T-helper 2 cell treated with Interferon-gamma antibody and Interleukin-4, amounts not matched to agents 5 μg/mL and 100 μg/mL, for 36 hours (primary cell): ENCODE measurements around the gene OR2T1.
"Not testable (repeated sequence)": the region's sequence is repeated elsewhere in the genome, so short reads cannot be mapped to it uniquely, and the experiment has no call there.

ENCODE experiments used
- DNase-seq: peaks from one replicate; pipeline ENCODE4 v3.0.0; 2021; ENCODE audit warnings: low spot score
- H3K27ac Mint-ChIP-seq: one replicate; pipeline ENCODE4 v1.8.0; 2021; ENCODE audit warnings: mild to moderate bottlenecking, mixed read lengths
- H3K27me3 Mint-ChIP-seq: one replicate; pipeline ENCODE4 v1.8.0; 2021; ENCODE audit warnings: low read depth, mixed read lengths
- H3K36me3 Mint-ChIP-seq: one replicate; pipeline ENCODE4 v1.8.0; 2021; ENCODE audit warnings: low read depth, mixed read lengths
- H3K4me1 Mint-ChIP-seq: one replicate; pipeline ENCODE4 v1.8.0; 2021; ENCODE audit warnings: low read depth, mixed read lengths
- H3K4me3 Mint-ChIP-seq: one replicate; pipeline ENCODE4 v1.8.0; 2022; ENCODE audit warnings: mild to moderate bottlenecking, moderate library complexity, mixed read lengths
- H3K9me3 Mint-ChIP-seq: one replicate; pipeline ENCODE4 v1.8.0; 2021; ENCODE audit warnings: mixed read lengths

Gene OR2T1

DNA sequence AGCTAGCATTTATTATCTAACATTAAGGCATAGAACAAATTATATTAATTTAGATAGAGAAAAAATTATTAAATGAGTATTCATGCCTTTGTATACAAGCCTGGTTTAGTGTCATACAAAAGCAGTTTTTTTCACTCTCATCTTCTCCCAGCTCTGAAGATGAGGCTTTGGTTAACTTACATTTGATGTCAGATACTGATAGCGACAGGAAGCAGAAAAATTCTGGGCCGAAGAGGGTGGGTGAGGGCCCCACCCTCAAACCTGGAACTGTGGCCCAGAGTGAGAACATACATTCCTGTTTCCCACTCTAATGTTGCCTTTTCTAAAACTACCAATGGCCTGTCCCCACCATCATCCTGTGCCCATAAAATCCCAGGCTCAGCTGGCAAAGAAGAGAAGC, 15.0 kb downstream of the OR2T1 start:
- H3K27me3 Mint-ChIP-seq: no peaks in the 10 kb centered on the region
- no peak for DNase-seq
- H3K27ac Mint-ChIP-seq: no peak overlapping the region
- H3K4me1 Mint-ChIP-seq: peaks cover 14% of the 10 kb centered on the region
- peaks cover 22% of the 10 kb centered on the region for H3K9me3 Mint-ChIP-seq
- H3K36me3 Mint-ChIP-seq: no peaks in the 10 kb centered on the region
- no peak overlapping the region for H3K4me3 Mint-ChIP-seq

DNA sequence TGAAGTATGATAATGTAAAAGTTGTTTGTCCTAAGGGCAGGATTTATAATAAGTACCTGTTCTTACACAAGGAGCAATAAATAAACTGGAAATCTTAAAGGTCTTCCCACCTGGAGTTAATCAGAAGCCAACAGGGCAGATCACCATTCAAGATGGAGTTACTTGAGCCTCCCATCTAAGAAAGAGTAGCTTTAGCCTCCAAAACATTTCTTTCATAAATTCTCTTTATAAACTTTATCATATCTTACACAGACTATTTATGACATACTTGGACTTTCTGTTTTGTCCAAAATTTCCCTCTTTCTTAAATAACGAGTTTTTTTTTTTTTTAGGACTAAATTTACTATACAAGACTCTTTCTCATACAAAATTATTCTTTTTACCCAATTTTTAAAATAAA, 18.5 kb downstream of the OR2T1 start:
- no peaks in the 10 kb centered on the region for H3K27me3 Mint-ChIP-seq
- H3K27ac Mint-ChIP-seq: no peak overlapping the region
- no peaks in the 10 kb centered on the region for H3K36me3 Mint-ChIP-seq
- peaks cover 8% of the 10 kb centered on the region for H3K4me1 Mint-ChIP-seq
- H3K4me3 Mint-ChIP-seq: no peak overlapping the region
- H3K9me3 Mint-ChIP-seq: peaks cover 31% of the 10 kb centered on the region
- DNase-seq: no peak

DNA sequence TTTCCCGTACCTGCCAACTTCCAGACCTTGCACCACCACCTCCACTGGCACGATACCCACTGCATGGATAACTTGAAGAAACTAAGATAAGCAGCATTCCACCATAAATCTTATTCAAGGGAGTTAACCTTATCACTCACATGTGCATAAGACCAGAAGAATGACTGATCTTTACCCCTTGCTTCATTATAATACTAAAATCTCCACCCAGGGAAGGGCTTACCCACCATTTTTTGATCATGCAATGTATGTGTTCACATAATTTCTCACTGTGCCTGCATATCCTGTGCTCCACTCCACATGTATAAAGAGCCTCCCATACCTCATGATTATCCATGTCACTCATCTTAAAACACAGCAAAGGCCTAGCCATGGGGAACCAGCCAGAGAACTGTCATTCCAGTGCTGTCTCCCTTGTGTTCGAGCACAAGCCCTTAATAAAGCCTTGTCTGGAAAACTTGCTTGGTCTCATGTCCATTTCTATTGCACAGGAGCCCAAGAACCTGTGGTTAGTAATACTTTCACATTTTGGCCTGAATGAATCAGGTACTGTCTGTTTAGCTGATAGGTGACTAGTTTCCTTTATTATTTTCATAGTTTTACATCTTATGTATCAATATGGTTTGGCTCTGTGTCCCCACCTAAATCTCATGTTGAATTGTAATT, 24.8 kb downstream of the OR2T1 start:
- peaks cover 14% of the 10 kb centered on the region for H3K9me3 Mint-ChIP-seq
- not testable (repeated sequence) for H3K27me3 Mint-ChIP-seq, DNase-seq, H3K36me3 Mint-ChIP-seq, H3K4me3 Mint-ChIP-seq, H3K4me1 Mint-ChIP-seq, H3K27ac Mint-ChIP-seq

DNA sequence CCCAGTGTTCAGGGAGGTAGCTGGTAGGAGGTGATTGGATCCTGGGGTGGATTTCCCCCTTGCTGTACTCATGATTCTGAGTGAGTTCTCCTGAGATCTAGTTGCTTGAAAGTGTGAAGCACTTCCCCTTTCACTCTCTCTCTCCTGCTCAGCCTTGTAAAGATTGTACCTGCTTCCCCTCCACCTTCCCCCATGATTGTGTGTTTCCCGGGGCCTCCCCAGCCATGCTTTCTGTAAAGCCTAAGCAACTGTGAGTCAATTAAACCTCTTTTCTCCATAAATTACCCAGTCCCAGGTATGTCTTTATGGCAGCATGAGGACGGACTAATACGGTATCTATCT, 25.3 kb downstream of the OR2T1 start:
- H3K9me3 Mint-ChIP-seq: peaks cover 10% of the 10 kb centered on the region

DNA sequence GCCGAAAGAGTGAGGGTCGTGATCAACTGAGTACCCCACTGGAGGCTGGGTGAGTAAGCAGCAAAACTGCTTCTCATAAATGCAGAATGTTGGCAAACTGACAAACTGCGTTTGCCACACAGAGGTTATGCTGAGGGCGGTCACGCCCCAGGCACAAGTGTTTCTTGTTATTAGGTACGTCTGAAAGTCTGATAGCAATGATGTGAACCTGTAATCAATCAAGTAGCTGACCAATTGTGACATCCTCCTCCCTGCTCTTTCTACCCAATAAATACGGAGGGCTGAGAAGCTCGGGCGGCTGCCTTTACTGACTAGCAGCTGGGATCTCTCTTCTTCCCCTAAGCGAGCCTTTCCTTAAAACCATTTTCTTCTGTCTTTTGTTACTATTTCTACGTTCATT, 28.8 kb downstream of the OR2T1 start:
- not testable (repeated sequence) for H3K27me3 Mint-ChIP-seq, DNase-seq, H3K4me1 Mint-ChIP-seq, H3K36me3 Mint-ChIP-seq, H3K4me3 Mint-ChIP-seq, H3K27ac Mint-ChIP-seq, H3K9me3 Mint-ChIP-seq

More for the DNA sequence above, 25.3 kb downstream of the OR2T1 start:
- DNase-seq, H3K36me3 Mint-ChIP-seq, H3K4me3 Mint-ChIP-seq, H3K27ac Mint-ChIP-seq, H3K4me1 Mint-ChIP-seq, H3K27me3 Mint-ChIP-seq: not testable (repeated sequence)

DNA sequence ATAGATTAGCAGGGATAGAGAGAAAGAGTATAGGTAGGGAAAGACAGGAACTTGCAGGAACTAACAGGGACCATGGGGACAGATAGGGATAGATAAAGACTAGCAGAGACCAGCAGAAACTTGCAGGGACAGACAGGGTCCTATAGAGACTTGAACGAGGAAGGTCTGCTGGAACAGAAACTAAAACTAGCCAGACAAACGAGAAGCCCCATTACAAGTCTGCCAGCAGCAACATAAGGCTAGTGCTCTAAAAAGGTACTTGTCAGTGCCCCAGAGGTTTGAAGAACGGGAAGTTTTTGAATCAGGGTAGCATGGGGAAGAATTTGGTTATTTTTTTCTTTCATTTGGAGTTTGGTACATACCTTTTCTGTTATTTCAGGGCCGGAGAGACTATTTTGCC, 29.4 kb downstream of the OR2T1 start:
- H3K9me3 Mint-ChIP-seq, H3K4me1 Mint-ChIP-seq, H3K4me3 Mint-ChIP-seq, H3K36me3 Mint-ChIP-seq, H3K27ac Mint-ChIP-seq, DNase-seq, H3K27me3 Mint-ChIP-seq: not testable (repeated sequence)

DNA sequence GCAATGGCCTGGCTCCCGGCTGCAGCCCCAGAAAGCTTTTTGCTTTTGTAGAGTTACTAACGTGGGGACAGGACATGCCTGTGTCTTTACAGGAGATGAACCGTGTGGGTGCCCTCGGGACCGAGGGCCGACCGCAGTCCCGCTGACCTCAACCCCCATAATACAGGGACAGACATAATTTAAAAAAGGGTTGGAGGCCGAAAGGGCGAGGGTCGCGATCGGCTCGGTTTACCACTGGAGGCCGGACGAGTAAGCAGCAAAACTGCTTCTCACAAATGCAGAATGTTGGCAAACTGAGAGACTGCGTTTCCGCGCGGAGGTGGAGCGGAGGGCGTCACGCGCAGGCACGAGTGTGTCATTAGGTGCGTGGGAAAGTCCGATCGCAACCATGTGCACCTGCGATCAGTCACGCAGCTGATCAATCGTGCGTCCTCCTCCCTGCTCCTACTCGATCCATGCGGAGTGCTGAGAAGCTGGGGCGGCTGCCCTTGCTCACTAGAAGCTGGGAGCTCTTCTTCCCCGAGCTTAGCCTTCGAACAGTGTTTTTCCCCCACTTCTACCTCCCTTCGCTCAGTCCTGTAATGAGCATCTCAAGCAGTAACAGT, 31.1 kb downstream of the OR2T1 start:
- H3K36me3 Mint-ChIP-seq, DNase-seq, H3K4me3 Mint-ChIP-seq, H3K27me3 Mint-ChIP-seq, H3K4me1 Mint-ChIP-seq, H3K27ac Mint-ChIP-seq, H3K9me3 Mint-ChIP-seq: not testable (repeated sequence)

DNA sequence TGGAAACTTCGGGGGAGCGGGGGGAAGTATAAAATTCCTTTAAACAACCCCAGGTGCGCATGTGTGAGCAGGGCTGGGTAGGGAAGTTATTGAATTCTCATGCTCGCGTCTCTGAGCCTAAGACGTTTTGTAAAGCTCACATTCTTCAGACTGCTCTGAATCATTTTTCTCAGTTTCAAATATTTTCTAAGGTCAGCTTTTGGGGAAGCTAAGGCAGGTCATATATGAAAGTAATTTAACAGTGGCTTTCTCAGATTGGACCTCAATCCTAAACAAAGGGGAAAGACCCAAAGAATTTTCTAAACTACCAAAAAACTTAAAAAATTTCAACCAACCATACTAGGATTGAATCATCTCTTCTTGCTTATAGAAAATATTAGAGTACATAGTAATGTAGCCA, 32.1 kb downstream of the OR2T1 start:
- not testable (repeated sequence) for H3K4me3 Mint-ChIP-seq, DNase-seq, H3K4me1 Mint-ChIP-seq, H3K9me3 Mint-ChIP-seq, H3K27ac Mint-ChIP-seq, H3K27me3 Mint-ChIP-seq, H3K36me3 Mint-ChIP-seq

DNA sequence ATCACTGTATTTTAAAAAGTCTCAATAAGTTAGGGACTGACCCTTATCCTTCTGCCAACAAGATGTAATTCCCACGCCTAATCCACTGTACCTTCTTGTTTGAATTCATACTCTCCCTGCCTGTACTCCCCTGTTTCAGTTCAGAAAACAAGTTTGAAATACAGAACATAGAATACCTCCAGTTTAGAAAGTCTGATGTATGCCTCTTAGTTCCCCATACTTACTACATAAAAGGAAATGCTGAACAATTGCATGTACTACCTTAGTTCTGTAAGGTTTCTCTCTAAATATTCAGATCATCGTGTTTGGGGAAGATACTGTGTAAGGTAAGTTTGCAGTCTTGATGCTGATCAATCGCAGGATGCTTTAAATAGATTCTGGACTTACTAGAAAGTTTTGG, 33.5 kb downstream of the OR2T1 start:
- not testable (repeated sequence) for H3K4me3 Mint-ChIP-seq, H3K36me3 Mint-ChIP-seq, H3K27ac Mint-ChIP-seq, H3K27me3 Mint-ChIP-seq, H3K4me1 Mint-ChIP-seq, H3K9me3 Mint-ChIP-seq, DNase-seq

DNA sequence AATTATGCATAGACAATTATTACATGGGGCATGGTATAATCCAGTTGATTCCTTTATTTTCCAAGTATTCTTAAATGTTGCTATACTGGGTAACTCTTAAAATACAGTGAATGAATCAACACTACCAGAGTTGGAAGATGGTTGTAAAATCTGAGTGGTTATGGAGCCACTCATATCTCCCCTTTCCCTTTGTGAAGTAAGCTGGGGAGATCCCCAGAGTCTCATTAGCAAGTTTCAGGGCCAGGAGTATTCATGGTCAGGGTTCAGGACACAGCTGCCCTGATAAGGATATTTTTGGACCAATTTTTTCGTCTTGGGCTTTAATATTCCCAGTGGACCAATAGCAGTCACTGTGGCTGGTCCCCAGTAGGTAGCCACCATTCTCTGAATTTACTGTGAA, 35.8 kb downstream of the OR2T1 start:
- H3K36me3 Mint-ChIP-seq, H3K27ac Mint-ChIP-seq, H3K27me3 Mint-ChIP-seq, DNase-seq, H3K4me3 Mint-ChIP-seq, H3K4me1 Mint-ChIP-seq, H3K9me3 Mint-ChIP-seq: not testable (repeated sequence)

DNA sequence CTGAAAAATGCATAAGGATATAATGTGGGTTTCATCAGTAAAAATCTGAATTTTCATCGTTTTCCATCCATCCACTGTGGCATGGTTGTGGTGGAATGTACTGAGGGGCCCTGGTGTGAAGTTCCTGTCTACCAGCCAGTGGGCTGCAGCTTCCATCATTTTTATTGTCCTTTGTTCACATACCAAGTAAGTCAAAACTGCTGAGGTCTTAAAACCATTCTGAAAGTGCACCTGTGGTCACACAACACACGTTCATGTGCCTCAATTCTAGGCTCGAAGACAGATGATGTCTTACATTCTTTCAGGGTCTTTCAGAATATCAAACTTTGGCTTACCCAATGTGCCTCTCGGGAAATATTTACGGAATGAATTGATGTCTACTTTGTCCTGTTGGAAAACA, 36.4 kb downstream of the OR2T1 start:
- not testable (repeated sequence) for H3K4me3 Mint-ChIP-seq

DNA sequence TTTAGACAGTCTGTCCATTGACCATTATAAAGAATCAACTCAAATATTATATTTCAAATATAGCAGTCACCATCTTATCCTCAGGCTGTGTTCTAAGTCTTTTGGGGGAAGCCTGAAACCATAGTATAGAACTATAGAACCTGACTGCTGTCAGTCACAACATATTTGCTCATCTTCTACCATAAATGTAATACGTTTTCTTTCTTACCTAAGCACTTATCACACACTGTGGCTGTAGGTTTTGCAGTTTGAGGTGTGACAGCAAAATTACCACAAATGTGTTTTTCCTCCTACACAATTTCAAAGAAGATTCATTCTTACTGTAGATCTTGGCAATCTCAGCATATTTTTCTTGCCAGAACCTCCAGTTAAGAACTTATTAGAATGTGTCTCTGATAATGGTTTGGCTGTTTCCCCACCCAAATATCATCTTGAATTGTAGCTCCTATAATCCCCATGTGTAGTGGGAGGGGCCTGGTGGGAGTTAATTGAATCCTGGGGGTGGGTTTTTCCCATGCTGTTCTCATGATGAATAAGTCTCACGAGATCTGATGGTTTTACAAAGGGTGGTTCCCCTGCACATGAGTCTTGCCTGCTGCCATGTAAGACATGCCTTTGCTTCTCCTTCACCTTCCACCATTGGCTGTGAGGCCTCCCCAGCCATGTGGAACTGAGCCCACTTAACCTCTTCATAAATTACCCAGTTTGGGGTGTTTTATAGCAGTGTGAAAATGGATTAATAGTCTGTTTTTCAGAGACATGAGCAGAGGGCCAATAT, 39.8 kb downstream of the OR2T1 start:
- not testable (repeated sequence) for H3K4me1 Mint-ChIP-seq, H3K4me3 Mint-ChIP-seq, H3K27ac Mint-ChIP-seq

More for the DNA sequence above, 36.4 kb downstream of the OR2T1 start:
- not testable (repeated sequence) for H3K27me3 Mint-ChIP-seq, H3K4me1 Mint-ChIP-seq, H3K36me3 Mint-ChIP-seq, H3K9me3 Mint-ChIP-seq, DNase-seq, H3K27ac Mint-ChIP-seq

DNA sequence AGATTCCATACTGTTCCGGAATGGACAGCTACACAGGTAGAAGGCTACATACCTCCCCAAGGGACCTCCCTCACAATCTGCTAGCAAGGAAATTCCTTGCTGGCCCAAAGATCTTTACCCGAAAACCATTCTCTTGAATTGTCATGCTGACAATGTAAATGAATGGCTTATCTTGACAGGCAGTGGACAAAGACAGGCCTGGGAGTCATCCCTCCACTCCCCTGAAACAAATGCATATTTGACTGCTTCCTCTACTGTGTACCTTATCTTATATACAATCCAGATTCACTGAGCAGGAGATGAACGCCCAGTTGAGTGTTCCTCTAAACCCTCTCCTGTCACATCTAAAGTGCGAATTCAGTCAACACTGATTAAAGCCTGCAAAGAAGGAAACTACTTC, 41.8 kb downstream of the OR2T1 start:
- H3K9me3 Mint-ChIP-seq, H3K27ac Mint-ChIP-seq, DNase-seq, H3K36me3 Mint-ChIP-seq, H3K4me1 Mint-ChIP-seq, H3K4me3 Mint-ChIP-seq, H3K27me3 Mint-ChIP-seq: not testable (repeated sequence)

More for the DNA sequence above, 39.8 kb downstream of the OR2T1 start:
- not testable (repeated sequence) for H3K9me3 Mint-ChIP-seq, DNase-seq, H3K36me3 Mint-ChIP-seq, H3K27me3 Mint-ChIP-seq

DNA sequence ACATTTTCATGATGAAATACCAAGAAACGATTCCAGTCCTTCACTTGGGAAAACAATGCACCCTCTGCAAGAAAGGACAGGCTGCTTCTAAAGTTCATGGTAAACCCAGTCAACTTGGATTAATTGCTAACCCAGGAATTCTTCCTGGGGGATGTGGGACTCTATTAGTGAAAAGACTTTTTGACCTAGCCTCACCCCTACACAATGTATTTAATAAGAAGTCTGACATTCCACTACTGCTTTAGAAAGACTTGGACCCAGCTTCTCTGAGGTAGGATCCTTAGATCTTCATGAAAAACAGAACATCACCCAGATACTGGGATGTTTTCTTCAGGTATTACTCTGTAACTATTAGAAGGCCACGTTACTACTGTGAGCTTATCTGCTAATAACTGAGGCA, 42.6 kb downstream of the OR2T1 start, which contains the start of gene OR2T2:
TSS of gene OR2T2 (plus strand) at position 239 of the 400 bp plus-strand sequence. CDS start 7,161 bp downstream, outside the sequence.
- DNase-seq, H3K9me3 Mint-ChIP-seq, H3K4me1 Mint-ChIP-seq, H3K4me3 Mint-ChIP-seq, H3K27me3 Mint-ChIP-seq, H3K36me3 Mint-ChIP-seq, H3K27ac Mint-ChIP-seq: not testable (repeated sequence)
